GM18951 (cell line): Measurements from ENCODE around the gene MARK4.
"Not testable (repeated sequence)": the region's sequence is repeated elsewhere in the genome, so short reads cannot be mapped to it uniquely, and the experiment has no call there.

Experiments used
- POLR2A ChIP-seq: IDR thresholded peaks from 4 replicates; pipeline ENCODE4 v1.6.1; 2011; ENCODE audit warnings: mild to moderate bottlenecking; ENCODE audit not compliant: insufficient read length, insufficient read depth; ENCODE audit errors: extremely low read depth
- in situ Hi-C: fragments of 300-500 bp; cut with MboI; formaldehyde crosslinking; loops from one replicate; pipeline ENCODE4 v1.12.0; 2022; ENCODE audit warnings: low sequenced_read_pairs, mixed read lengths, inconsistent platforms; ENCODE audit not compliant: unreplicated experiment

MARK4 gene

GRCh38 chr19:45222724-45223123, 28.3 kb upstream of the MARK4 start:
- in situ Hi-C loops = no loop called here
- TF ChIP-seq POLR2A = no peak

- in situ Hi-C loops = no loop called here
- TF ChIP-seq POLR2A = no peak
Measured at GRCh38 chr19:45223879-45224278, 27.2 kb upstream of the MARK4 start.

- no peak for TF ChIP-seq POLR2A
- in situ Hi-C loops = no loop called here
Measured at GRCh38 chr19:45224645-45225044, 26.4 kb upstream of the MARK4 start.

GRCh38 chr19:45229056-45229455, 22.0 kb upstream of the MARK4 start:
- in situ Hi-C loops = not testable (repeated sequence)

- in situ Hi-C loops = no loop called here
- TF ChIP-seq POLR2A = no peak
Measured at GRCh38 chr19:45231891-45232290, 19.2 kb upstream of the MARK4 start.

GRCh38 chr19:45234089-45234869, 16.8 kb upstream of the MARK4 start:
- in situ Hi-C loops = no loop called here
- no peak for TF ChIP-seq POLR2A

GRCh38 chr19:45235485-45235884, 15.6 kb upstream of the MARK4 start:
- TF ChIP-seq POLR2A = no peak
- in situ Hi-C loops = no loop called here

GRCh38 chr19:45238556-45238955, 12.5 kb upstream of the MARK4 start:
- TF ChIP-seq POLR2A = no peak

GRCh38 chr19:45243144-45243732, 7.8 kb upstream of the MARK4 start:
- TF ChIP-seq POLR2A = no peak
- in situ Hi-C loops = no loop called here

More at GRCh38 chr19:45238556-45238955, 12.5 kb upstream of the MARK4 start:
- in situ Hi-C loops = no loop called here

- no peak for TF ChIP-seq POLR2A
- in situ Hi-C loops = no loop called here
Measured at GRCh38 chr19:45244133-45244794, 6.8 kb upstream of the MARK4 start.

GRCh38 chr19:45245334-45245787, 5.7 kb upstream of the MARK4 start, which contains the start of gene EXOC3L2:
EXOC3L2 (minus strand) TSS chr19:45245407; CDS start chr19:45239045, 6,362 bp downstream.
- in situ Hi-C loops = no loop called here
- TF ChIP-seq POLR2A = no peak

GRCh38 chr19:45245826-45246225, 5.2 kb upstream of the MARK4 start:
- in situ Hi-C loops = no loop called here
- TF ChIP-seq POLR2A = no peak

- no peak for TF ChIP-seq POLR2A
- in situ Hi-C loops = no loop called here
Measured at GRCh38 chr19:45247136-45247535, 3.9 kb upstream of the MARK4 start.
